GM12801 (cell line): Measurements from ENCODE around the gene MED25.

Experiments
- CTCF ChIP-seq: IDR thresholded peaks from one replicate; pipeline ENCODE4 v1.5.1; 2011; ENCODE audit warnings: control low read depth; ENCODE audit not compliant: insufficient read length; ENCODE audit errors: extremely low read depth

MED25 gene

DNA sequence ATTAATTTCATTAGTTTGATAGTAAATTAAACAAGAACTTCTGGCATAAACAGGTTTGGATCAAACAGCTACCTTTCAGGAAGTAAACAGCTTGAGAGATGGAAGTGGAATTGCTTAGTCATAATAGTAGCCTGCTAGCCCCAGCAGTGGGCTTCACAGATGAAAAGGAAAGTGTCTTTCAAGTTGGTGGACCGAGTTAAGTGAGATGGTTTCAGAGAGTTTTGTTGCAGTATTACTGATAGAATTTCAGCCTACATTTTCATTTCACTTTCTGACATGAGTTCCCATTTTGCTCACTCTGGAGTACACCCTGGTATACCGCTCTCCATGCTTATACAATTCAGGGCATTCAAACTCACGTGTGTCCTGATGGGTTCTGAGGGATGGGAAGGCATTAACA is 30.8 kb downstream of the MED25 start:
- no peak for TF ChIP-seq CTCF

DNA sequence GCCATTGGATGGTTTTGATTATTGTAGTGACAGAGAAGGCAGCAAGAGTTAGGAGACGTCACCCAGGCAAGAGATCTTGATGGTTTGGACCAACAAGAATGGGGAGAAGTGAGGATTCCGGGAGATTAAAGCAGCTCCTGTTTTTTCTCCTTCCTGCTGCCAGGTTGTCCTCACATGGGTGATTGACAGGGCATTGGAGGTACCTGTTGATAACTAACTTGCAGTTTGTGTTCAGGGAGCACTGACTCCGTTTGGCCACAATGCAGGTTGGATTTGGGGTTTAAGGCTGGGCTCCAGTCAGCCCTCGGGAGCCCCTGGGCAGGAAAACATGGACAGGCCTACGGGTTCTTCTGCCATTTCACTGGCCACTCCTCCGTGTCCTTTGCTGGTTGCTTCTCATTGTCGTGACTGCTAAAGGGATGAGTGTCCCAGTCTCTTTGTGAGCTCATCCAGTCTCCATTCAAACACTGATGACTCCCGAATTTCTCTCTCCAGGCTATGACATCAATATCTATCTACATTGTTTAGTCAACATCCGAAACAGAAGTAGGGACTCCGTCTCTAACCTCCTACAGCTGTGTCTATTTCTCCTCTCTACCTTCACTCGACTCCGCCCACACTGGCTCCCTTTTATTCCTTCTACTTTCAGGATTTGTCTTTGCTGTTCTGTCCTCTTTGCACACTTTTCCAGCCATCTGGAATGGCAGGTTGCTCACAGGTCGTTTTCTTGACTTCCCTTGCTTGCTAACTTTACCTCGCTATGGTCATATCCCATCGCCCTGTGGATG is 31.5 kb downstream of the MED25 start:
- TF ChIP-seq CTCF = no peak

DNA sequence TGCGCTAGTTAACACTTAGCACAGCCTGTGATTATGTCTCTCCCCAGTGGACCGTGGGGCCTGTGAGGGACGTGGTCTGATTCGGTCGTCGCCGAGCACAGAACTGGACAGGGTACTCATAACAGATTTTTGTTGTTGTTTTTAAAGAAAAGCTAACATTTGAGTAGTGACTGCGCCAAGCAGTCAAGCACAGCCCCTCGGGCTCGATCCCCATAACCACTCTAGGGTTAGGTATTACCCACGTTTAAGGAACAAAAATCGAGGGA is 32.1 kb downstream of the MED25 start:
- TF ChIP-seq CTCF = no peak

- no peak for TF ChIP-seq CTCF
Observed at GRCh38 chr19:49850487-49851342, 32.6 kb downstream of the MED25 start, which contains the start of gene PTOV1. TSS of gene PTOV1 (plus strand) at chr19:49851159.

DNA sequence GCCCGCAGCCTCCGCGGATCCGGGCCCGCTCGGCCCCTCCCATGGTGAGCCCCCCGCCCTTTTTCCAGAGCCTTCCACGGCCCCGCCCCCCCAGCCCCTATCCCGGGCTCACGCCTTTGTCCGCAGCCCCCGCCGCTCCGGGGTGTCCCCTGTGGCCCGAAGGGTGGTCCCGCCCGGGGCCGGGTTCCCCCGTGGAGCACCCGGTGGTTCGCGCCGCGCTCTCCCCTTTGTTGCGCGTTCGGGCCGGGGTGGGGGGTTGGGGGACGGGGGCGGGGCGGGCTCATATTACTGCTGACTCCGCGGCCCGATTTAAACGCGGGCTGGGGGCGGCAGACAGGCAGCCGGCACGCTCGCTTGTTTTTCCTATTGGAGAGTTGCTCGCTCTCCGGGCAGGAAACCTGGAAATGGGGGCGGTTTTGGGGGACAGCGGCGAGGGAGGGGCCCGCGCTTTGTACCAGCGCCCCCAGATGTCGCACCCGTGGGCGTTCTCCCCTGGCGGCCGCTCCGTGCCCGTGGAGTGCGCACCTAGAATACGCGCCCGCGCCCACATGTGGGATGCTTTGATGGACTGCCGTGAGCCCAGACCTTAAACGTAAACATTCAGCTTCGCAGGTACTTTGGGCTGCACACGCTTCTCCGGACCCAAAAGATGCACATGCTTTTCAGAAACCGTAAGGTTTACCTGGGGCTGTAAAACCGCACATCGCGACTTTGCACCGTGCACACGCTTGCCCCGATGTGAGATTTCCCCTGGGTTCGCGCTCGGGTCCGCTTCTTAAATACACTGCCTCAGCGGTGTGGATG is 33.6 kb downstream of the MED25 start:
- TF ChIP-seq CTCF = no peak

DNA sequence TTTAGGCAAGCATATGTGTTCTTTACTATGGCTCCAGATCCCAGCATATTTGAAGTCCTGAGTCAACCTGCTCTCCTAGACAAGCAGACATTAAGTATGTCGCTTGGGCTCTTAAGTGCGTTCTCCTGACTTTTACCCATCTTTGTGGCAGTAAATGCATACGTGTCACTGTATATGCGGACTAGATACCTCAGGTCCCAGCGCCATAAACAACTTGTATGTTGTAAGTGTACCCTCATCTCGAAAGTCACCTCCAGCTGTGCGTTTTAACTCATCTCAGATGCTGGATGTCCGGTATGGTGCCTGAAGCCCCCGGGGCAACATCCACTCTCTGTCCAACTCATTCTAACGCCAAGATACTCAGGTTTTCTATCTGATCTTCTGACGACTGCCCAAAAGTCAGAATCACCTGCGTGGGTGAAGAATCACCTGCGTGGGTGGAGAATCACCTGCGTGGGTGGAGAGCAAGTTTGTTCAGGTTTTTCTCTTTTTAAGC is 34.6 kb downstream of the MED25 start:
- TF ChIP-seq CTCF = no peak

GRCh38 chr19:49853852-49854377 is 35.8 kb downstream of the MED25 start:
- TF ChIP-seq CTCF = no peak
